ENCODE measurements around the gene GPR34. TPM values are rescaled to one million over a fixed set of nuclear protein-coding genes. Genes with fewer than 3 reads are reported as not detected.

GPR34 gene
- total RNA-seq, 1 donor = 1.5 TPM

DNA sequence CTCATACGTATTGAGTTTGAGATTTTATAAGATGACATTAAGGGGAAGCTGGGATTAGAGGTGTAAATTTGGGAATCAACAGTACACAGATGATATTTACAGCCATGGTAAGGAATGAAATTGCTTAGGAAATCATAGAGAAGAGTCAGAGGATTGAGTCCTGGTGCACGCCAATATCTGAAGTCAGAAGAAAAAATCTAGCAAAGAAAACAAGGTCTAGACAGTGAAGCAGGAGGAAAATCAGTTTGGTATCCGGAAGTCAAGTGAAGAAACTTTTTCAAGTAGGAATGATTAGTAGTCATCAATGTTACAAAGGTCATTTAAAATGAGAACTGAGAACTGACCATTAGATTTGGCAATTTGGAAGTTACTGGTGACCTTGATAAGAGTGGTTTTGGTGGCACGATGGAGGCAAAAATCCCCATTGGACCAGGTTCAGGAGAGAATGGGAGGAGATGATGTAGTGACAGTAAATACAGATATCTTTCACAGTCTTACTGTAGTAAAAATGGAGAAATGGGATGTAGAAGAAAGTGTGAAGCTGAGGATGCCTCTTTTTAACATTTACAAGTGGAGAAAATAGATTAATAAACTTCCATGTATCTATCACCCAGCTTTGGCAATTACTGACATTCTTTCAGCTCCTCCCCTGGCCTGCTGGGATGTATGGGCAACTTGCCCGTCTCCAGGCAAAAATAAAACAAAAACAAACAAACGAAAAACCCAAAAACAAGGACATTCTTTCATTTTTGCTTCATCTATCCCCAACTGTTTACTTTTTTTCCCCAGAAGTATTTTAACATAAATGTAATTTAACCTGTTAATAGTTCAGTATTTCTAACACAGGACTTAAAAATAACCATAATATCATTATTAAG is 11.4 kb upstream of the GPR34 start:
- H3K4me3 ChIP-seq (ENCODE audit: low read length) = no peak overlapping the region
- H3K9me3 ChIP-seq (ENCODE audit: low read depth, low read length) = no peaks in the 10 kb centered on the region
- H3K27me3 ChIP-seq (ENCODE audit: insufficient read depth, low read length) = no peaks in the 10 kb centered on the region
- H3K4me1 ChIP-seq (ENCODE audit: insufficient read depth, low read length) = no peaks in the 10 kb centered on the region

DNA sequence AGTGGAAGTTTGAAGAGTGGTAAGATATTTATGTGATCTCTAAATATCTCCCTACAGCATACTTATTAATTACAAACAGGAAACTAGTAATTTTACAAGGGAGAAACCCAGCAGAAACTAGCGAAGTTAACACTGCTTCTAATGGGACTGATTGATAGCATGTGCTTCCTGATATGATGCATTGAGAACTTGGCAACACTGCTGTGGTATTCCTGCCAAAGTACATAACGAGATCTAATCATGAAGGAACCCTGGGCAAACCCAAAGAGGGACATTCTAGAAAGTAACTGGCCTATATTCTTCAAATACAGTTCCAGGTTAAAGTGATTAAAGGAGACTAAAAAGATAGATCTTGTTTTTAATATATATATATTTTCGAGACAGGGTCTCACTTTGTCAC is 4.6 kb upstream of the GPR34 start:
- Histone ChIP-seq H3K9me3 (ENCODE audit: low read depth, low read length) (no peaks in the 10 kb centered on the region), H3K27me3 (ENCODE audit: insufficient read depth, low read length) (no peaks in the 10 kb centered on the region), H3K4me3 (ENCODE audit: low read length) (no peak overlapping the region), H3K4me1 (ENCODE audit: insufficient read depth, low read length) (peaks cover 25% of the 10 kb centered on the region)

DNA sequence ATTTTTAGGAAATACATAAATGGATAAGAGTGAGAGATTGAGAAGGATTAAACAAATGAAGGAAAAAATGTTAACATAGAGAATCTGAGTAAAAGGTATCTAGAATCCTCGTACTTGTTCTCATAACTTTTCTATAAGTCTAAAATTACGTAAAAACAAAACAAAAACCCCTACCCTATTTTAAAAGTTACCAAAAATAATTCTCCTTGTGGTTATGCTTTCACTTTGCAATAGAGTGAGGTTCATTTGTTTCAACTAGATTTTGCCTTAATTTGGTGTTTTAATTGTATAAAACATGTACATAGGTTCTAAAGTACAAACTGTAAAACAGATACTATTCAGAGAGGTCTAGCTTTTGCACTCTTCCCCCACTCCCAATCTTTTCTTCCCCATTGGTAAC is 3.8 kb upstream of the GPR34 start:
- Histone ChIP-seq H3K4me1 (ENCODE audit: insufficient read depth, low read length) (peaks cover 25% of the 10 kb centered on the region), H3K4me3 (ENCODE audit: low read length) (no peak overlapping the region), H3K9me3 (ENCODE audit: low read depth, low read length) (no peaks in the 10 kb centered on the region), H3K27me3 (ENCODE audit: insufficient read depth, low read length) (no peaks in the 10 kb centered on the region)

DNA sequence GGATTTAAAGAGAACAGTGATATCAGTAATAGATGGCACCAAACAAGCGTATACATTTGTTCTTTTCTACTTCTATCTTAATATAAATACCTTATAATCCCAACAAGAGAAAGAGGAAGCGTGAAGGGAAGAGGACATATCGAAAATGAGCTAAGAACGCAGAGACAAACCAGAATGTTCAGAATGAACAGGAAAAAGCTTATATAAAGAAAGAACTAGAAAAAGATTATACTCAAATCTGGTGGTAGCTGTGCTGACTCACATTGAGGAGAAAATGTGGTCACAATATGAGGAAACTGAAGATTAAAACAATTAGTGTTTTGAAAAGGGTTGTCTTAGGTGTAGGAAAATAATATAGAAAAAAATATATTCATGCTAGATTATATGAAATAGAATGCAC is 2.0 kb upstream of the GPR34 start:
- Histone ChIP-seq H3K9me3 (ENCODE audit: low read depth, low read length) (no peaks in the 10 kb centered on the region), H3K4me3 (ENCODE audit: low read length) (no peak overlapping the region), H3K27me3 (ENCODE audit: insufficient read depth, low read length) (no peaks in the 10 kb centered on the region), H3K4me1 (ENCODE audit: insufficient read depth, low read length) (peaks cover 30% of the 10 kb centered on the region)

DNA sequence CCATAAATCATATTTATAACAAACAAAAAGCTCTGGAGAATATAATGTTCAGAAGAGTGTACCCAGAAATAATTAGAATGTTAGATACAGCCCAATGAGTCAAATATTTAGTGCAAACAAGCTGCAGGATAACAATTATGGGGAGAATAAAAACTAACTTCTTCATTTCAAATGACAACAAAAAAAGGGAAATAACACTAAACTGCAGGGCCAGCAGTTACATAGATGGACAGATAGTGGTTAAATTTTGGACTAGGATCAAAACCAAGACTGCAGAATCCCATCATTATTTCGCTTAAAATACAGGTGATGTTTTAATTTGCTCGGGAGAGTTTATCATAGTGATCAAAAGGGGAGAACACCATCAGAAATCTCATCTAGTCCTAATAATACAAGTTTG is 617 bp upstream of the GPR34 start:
- no peaks in the 10 kb centered on the region for H3K9me3 ChIP-seq (ENCODE audit: low read depth, low read length)
- no peaks in the 10 kb centered on the region for H3K27me3 ChIP-seq (ENCODE audit: insufficient read depth, low read length)
- peaks cover 44% of the 10 kb centered on the region for H3K4me1 ChIP-seq (ENCODE audit: insufficient read depth, low read length)
- no peak overlapping the region for H3K4me3 ChIP-seq (ENCODE audit: low read length)

DNA sequence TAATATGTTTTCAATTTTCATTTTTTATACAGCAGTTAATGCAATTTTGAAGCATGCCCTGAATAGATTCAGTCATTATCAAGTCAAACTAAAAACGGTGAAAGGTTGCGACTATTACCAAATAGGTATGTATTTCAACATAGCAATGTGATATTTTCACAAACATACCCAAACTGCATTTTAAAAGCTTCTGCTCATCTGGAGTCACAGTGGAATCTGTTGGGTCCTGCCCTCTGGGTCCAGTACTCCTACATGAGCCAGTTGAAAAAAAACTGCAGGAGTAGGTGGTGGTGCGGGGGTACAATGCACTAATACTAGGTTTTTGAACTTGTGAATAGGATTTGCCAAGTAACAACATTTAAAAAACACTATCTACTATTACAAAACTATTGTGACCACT is 938 bp downstream of the GPR34 start:
- peaks cover 57% of the 10 kb centered on the region for H3K4me1 ChIP-seq (ENCODE audit: insufficient read depth, low read length)
- no peaks in the 10 kb centered on the region for H3K27me3 ChIP-seq (ENCODE audit: insufficient read depth, low read length)
- H3K9me3 ChIP-seq (ENCODE audit: low read depth, low read length) = no peaks in the 10 kb centered on the region
- no peak overlapping the region for H3K4me3 ChIP-seq (ENCODE audit: low read length)

DNA sequence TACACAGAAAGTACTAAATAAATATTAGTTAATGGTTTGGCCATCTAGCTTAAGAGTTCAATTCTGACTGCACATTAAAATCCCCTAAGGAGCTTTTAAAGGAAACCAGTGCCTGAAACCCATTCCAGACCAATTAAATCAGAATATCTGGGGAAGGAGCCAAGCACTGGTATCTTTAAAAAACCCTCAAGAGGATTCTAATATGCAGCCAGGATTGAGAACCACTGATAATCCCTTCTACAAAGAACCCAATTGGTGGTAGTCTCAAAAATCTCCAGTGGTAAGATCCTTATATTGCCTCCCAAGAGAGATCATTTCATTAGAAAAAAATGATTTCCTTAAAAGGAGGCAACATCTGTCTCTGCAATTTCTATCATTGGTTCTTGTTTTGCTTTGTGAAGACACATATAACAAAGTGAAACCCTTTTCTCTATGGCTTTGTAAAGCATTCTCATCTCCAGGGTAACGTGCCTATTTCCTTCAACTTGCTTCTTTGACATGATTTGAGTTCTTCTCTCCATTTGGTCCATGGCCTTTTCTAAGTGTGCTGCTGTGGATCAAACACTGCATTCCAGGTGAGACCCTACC is 3.5 kb downstream of the GPR34 start:
- no peak overlapping the region for H3K4me3 ChIP-seq (ENCODE audit: low read length)
- no peaks in the 10 kb centered on the region for H3K27me3 ChIP-seq (ENCODE audit: insufficient read depth, low read length)
- peaks cover 43% of the 10 kb centered on the region for H3K4me1 ChIP-seq (ENCODE audit: insufficient read depth, low read length)
- no peaks in the 10 kb centered on the region for H3K9me3 ChIP-seq (ENCODE audit: low read depth, low read length)

DNA sequence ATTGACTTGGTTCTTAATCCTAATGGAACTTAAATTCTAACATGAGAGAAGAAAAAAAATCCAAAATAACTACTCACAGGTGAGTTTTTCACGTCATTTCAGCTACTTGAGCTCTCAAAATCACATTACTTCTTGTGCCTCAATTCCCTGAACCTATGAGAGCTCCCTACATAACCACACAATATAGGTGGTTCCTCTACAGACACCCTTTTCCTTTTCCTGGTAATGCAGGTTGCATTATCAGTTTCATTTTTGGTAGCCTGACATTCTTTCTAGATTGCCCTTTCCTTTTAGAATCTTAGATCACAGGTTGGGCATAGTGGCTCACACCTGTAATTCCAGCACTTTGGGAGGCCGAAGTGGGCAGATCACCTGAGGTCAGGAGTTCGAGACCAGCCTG is 4.3 kb downstream of the GPR34 start:
- no peaks in the 10 kb centered on the region for H3K9me3 ChIP-seq (ENCODE audit: low read depth, low read length)
- no peak overlapping the region for H3K4me3 ChIP-seq (ENCODE audit: low read length)
- H3K27me3 ChIP-seq (ENCODE audit: insufficient read depth, low read length) = no peaks in the 10 kb centered on the region
- H3K4me1 ChIP-seq (ENCODE audit: insufficient read depth, low read length) = peaks cover 38% of the 10 kb centered on the region

DNA sequence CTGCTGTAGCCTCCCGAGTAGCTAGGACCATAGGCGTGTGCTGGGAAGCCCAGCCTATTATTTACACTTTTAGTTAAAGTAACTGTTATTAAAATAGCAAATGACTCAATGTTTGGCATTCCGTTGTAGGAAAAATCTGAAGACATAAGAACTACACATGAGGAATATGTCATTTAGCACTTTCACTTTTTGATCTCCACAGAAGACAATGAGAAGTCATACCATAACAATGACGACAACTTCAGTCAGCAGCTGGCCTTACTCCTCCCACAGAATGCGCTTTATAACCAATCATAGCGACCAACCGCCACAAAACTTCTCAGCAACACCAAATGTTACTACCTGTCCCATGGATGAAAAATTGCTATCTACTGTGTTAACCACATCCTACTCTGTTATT is 6.7 kb downstream of the GPR34 start:
- Histone ChIP-seq H3K27me3 (ENCODE audit: insufficient read depth, low read length) (no peaks in the 10 kb centered on the region), H3K9me3 (ENCODE audit: low read depth, low read length) (no peaks in the 10 kb centered on the region), H3K4me3 (ENCODE audit: low read length) (no peak overlapping the region), H3K4me1 (ENCODE audit: insufficient read depth, low read length) (peaks cover 34% of the 10 kb centered on the region)

DNA sequence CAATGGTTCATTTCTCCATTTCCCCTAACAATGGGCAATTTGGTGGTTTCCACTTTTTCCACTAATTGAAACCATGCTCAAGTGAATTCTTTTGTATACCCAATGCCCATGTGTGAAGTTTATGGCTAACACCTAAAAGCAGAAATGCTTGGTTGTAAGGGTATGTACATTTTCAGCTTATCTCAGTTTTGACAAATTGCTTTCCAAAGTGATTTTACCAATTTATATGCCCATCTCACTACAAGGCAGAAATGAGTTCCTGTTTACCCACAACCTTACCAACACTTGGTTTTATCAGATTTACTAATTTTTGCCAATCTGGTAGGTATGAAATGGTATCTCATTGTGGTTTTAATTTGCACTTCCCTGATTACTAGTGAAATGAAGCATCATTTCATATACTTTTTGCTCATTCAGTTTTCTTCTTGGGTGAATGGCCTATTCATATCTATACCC is 14.8 kb downstream of the GPR34 start:
- Histone ChIP-seq H3K9me3 (ENCODE audit: low read depth, low read length) (no peaks in the 10 kb centered on the region), H3K4me3 (ENCODE audit: low read length) (no peak overlapping the region), H3K4me1 (ENCODE audit: insufficient read depth, low read length) (peaks cover 43% of the 10 kb centered on the region), H3K27me3 (ENCODE audit: insufficient read depth, low read length) (no peaks in the 10 kb centered on the region)

DNA sequence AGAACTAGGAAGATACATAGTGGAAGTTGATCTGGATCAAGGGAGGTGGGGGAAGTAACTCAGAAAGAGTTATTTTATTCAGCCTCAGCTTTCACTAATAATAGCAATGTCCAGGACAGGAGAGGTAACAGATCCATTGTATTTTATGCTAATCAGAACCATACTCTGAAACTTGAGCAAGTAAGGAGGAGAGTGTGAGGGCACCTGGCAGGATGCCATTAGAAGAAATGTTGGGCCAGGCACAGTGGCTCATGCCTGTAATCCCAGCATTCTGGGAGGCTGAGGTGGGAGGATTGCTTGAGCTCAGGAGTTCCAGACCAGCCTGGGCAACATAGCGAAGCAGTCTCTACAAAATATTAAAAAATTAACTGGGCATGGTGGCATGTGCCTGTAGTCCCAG is 16.3 kb downstream of the GPR34 start:
- Histone ChIP-seq H3K9me3 (ENCODE audit: low read depth, low read length) (no peaks in the 10 kb centered on the region), H3K4me1 (ENCODE audit: insufficient read depth, low read length) (peaks cover 43% of the 10 kb centered on the region), H3K27me3 (ENCODE audit: insufficient read depth, low read length) (no peaks in the 10 kb centered on the region), H3K4me3 (ENCODE audit: low read length) (no peak overlapping the region)

DNA sequence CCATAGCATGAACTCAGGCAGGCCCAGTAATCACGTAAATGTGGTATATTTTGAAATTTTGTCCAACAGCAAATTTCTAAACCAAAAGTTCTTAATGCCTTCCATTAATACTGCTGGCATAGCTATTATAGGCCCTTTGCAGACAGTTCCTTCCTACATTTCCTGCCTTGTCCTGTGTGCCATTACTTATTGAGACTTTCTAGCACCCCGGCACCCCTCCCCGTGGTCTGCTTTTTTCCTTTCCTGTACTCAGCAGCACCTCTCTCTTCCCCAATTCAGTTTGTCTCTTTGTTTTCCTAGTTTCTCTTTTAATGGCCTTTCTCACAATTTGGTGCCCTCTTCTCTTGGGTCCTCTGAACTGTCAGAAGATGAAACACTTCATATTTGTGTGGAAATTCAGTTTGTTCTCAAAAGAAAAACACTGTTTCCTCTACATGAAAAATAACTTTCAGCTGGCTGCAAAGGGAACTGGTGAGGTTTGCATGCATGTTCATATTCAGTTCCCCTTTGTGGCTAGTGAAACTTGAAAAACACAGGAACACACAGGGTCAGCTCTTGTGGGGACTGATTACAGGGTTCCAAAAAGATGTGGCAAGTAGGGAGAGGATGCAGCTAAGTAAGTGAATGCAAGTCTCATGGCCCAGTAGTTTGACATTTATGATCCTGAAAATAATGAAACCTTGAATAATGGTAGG is 17.1 kb downstream of the GPR34 start:
- no peaks in the 10 kb centered on the region for H3K9me3 ChIP-seq (ENCODE audit: low read depth, low read length)
- H3K27me3 ChIP-seq (ENCODE audit: insufficient read depth, low read length) = no peaks in the 10 kb centered on the region
- no peak overlapping the region for H3K4me3 ChIP-seq (ENCODE audit: low read length)
- peaks cover 43% of the 10 kb centered on the region for H3K4me1 ChIP-seq (ENCODE audit: insufficient read depth, low read length)

DNA sequence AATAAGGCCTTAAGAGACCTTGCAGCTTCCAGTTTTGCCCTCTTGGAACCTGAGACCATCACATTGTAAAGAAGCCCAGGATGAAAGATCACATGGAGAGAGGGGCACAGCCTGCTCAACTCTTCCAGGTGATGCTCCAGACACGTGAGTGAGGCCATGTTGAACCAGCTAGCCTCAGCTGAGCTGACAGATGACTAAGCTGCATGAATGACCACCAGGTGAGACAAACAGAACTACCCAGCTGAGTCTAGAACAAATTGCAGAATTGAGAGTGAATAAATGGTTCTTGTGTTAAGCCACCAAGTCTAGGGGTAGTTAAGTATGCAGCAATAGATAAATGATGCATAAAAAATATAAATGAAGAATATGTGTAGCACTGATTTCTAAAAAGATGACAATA is 18.4 kb downstream of the GPR34 start:
- H3K4me1 ChIP-seq (ENCODE audit: insufficient read depth, low read length) = peaks cover 43% of the 10 kb centered on the region
- H3K9me3 ChIP-seq (ENCODE audit: low read depth, low read length) = no peaks in the 10 kb centered on the region
- H3K4me3 ChIP-seq (ENCODE audit: low read length) = no peak overlapping the region
- H3K27me3 ChIP-seq (ENCODE audit: insufficient read depth, low read length) = no peaks in the 10 kb centered on the region

DNA sequence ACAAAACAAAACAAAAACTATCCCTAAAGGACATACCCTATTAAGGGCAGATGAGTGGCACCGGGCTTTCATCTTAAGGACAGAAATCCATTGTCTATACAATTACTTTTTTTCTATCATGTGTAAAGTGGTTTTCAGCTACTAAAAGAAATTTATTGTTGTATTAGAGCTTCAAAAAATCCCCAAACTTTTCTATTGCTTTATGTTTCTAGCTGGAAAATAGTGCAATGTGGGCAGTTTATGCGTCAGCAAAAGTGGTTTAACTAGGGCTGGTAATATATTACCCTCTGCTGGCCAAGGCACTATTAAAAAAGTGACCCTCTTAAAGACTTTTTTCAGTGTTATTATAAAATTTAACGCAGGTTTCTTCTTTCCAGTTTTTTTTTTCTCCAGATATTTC is 19.7 kb downstream of the GPR34 start:
- Histone ChIP-seq H3K27me3 (ENCODE audit: insufficient read depth, low read length) (no peaks in the 10 kb centered on the region), H3K9me3 (ENCODE audit: low read depth, low read length) (no peaks in the 10 kb centered on the region), H3K4me1 (ENCODE audit: insufficient read depth, low read length) (peaks cover 42% of the 10 kb centered on the region), H3K4me3 (ENCODE audit: low read length) (no peak overlapping the region)

DNA sequence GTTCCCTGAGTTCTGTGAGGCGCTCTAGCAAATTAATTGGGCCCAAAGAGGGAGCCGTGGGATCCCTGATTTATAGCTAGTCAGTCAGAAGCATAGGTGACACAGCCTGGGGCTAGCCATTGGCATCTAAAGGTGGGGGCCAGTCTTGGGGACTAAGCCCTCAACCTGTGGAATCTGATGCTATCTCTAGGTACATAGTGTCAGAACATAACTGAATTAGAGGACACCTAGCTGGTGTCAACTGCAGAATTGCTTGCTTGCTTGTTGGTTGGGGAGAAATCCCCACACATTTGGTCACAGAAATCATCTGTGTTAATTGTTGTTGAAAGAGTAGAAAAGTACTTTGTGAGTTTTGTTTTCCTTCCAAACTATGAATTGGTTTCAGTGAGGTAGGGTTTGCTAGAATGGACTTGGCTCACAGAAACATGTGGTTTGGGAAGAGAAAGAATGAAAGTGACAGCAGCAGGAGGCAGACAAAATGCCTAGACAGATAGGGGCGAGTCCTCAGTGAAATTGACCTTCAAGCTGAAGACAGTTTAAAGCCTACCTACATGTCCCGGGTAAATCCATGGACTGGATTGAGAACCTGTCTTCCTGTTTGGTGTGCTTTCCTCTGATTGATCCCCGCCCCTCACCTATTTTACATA is 22.4 kb downstream of the GPR34 start:
- no peaks in the 10 kb centered on the region for H3K27me3 ChIP-seq (ENCODE audit: insufficient read depth, low read length)
- no peak overlapping the region for H3K4me3 ChIP-seq (ENCODE audit: low read length)

More for the DNA sequence above, 22.4 kb downstream of the GPR34 start:
- H3K4me1 ChIP-seq (ENCODE audit: insufficient read depth, low read length) = peaks cover 19% of the 10 kb centered on the region
- H3K9me3 ChIP-seq (ENCODE audit: low read depth, low read length) = no peaks in the 10 kb centered on the region
